ENCODE results near the gene ATG10.
"Not testable (repeated sequence)": the region's sequence is repeated elsewhere in the genome, so short reads cannot be mapped to it uniquely, and the experiment has no call there.

The ATG10 gene

GRCh38 chr5:81982172-81982685 is 10.4 kb downstream of the ATG10 start:
- DNase-seq (ENCODE audit: low read depth in 2 of 3, low spot score in 2 of 3), result not testable (repeated sequence)

GRCh38 chr5:81983148-81983547 is 11.3 kb downstream of the ATG10 start:
- DNase-seq (ENCODE audit: low read depth in 2 of 3, low spot score in 2 of 3), result not testable (repeated sequence)

DNA sequence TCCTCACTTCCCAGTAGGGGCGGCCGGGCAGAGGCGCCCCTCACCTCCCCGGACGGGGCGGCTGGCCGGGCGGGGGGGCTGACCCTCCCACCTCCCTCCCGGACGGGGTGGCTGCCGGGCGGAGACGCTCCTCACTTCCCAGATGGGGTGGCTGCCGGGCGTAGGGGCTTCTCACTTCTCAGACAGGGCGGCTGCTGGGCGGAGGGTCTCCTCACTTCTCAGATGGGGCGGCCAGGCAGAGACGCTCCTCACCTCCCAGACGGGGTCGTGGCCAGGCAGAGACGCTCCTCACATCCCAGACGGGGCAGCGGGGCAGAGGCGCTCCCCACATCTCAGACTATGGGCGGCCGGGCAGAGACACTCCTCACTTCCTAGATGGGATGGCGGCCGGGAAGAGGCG is 11.7 kb downstream of the ATG10 start:
- not testable (repeated sequence) for DNase-seq (ENCODE audit: low read depth in 2 of 3, low spot score in 2 of 3)

- no peak for DNase-seq (ENCODE audit: low read depth in 2 of 3, low spot score in 2 of 3)
These were observed 14.3 kb downstream of the ATG10 start for GRCh38 chr5:81986126-81986525.

- DNase-seq (ENCODE audit: low read depth in 2 of 3, low spot score in 2 of 3), result no peak
These were observed 17.4 kb downstream of the ATG10 start for GRCh38 chr5:81989204-81989603.

GRCh38 chr5:81994679-81995078 is 22.9 kb downstream of the ATG10 start:
- DNase-seq (ENCODE audit: low read depth in 2 of 3, low spot score in 2 of 3), result no peak

GRCh38 chr5:81995407-81995806 is 23.6 kb downstream of the ATG10 start:
- no peak for DNase-seq (ENCODE audit: low read depth in 2 of 3, low spot score in 2 of 3)

GRCh38 chr5:82004511-82004910 is 32.7 kb downstream of the ATG10 start:
- DNase-seq (ENCODE audit: low read depth in 2 of 3, low spot score in 2 of 3), result no peak

DNA sequence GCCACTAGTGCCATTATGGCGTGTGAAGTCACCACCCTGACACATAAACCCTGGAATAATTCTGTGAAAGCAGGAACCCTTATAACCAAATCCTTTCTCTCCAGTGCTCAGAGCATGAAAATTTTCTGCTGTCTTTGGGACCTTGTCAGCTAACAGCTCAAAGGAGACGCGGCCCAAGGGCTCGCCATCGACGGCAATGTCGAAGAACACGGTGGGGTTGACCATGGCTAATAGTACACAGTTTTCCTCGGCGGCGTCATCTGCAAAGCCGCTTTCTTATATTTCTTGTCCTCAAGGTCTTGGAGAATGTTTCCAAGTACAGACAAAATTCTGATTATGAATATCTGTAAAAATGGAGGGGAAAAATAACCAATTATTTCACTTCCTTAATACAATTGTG is 38.0 kb downstream of the ATG10 start:
- not testable (repeated sequence) for DNase-seq (ENCODE audit: low read depth in 2 of 3, low spot score in 2 of 3)

- no peak for DNase-seq (ENCODE audit: low read depth in 2 of 3, low spot score in 2 of 3)
These were observed 38.9 kb downstream of the ATG10 start for GRCh38 chr5:82010696-82011095.

GRCh38 chr5:82011761-82012160 is 39.9 kb downstream of the ATG10 start:
- DNase-seq (ENCODE audit: low read depth in 2 of 3, low spot score in 2 of 3), result no peak

DNA sequence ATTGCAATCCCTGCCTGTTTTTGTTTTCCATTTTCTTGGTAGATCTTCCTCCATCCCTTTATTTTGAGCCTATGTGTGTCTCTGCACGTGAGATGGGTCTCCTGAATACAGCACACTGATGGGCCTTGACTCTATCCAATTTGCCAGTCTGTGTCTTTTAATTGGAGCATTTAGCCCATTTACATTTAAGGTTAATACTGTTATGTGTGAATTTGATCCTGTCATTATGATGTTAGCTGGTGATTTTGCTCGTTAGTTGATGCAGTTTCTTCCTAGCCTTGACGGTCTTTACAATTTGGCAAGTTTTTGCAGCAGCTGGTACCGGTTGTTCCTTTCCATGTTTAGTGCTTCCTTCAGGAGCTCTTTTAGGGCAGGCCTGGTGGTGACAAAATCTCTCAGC is 42.8 kb downstream of the ATG10 start:
- not testable (repeated sequence) for DNase-seq (ENCODE audit: low read depth in 2 of 3, low spot score in 2 of 3)

DNA sequence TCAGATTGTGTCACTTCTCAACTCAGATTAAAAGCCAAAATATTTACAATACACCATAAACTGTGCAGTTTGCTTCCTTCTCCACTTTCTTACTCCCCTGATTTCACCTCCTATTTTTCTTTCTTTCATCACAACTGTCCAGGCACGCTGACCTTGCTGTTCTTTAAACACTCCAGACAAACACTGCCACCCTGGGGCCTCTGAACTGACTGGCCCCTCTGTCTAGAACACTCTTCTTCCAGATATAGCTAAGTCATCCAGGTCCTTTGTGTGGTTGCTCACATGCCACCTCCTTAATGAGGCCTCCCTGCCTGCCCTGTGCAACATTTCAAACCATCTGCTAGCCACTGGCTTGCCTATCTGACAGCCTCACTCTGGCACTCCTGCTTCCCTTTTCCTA is 46.6 kb downstream of the ATG10 start:
- no peak for DNase-seq (ENCODE audit: low read depth in 2 of 3, low spot score in 2 of 3)

DNA sequence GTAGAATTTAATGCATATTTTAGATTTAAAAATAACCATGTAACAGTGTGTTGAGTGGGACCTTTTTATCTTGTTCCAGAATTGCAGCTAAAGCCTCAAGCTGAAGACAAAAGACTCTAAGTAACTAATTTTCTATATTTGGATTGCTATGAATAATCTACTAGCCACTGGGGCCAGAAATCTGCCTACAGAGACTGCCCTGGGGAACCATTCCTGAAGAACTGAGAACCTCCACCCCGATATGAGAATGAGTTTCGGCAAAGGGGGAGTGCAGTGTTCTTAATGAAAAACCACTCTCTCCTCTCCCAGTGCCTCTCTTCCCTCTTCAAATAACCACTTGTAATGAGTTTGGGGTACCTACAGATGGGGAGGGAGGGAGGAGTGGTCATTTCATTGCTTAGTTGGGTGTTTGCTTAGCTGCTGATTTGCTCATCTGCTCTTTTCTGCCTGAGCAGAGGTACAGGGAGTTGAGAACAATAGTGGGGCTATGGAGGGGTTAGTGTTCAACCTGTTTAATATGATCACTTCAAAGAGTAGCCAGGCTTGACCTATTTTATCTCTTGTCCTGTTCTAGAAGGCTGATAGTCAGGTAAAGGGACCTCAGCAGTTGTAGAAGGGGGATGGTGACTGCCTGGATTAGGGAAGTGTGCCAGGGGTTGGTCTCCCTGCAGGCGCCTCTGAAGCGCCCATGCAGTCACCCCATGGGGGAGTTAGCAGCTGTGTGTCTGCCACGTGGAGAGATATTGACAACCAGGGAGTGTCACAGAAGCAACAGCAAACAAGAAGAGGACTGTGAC is 47.7 kb downstream of the ATG10 start:
- no peak for DNase-seq (ENCODE audit: low read depth in 2 of 3, low spot score in 2 of 3)

DNA sequence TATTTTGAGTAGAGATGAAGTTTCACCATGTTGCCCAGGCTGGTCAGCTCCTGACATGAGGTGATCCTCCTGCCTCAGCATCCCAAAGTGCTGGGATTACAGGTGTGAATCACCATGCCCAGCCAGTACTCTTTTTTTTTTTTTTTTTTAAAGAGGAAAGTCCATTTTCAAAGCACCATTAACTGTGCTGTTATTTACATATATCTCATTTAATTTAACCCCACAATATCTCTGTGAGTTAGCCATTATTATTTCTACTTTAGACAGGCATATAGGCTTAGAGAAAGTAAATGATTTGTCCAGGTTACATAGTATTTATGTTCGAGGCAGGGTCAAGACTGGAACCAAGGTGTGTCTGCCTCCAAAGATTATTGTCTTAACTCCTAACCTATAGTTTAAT is 50.7 kb downstream of the ATG10 start:
- DNase-seq (ENCODE audit: low read depth in 2 of 3, low spot score in 2 of 3), result no peak

DNA sequence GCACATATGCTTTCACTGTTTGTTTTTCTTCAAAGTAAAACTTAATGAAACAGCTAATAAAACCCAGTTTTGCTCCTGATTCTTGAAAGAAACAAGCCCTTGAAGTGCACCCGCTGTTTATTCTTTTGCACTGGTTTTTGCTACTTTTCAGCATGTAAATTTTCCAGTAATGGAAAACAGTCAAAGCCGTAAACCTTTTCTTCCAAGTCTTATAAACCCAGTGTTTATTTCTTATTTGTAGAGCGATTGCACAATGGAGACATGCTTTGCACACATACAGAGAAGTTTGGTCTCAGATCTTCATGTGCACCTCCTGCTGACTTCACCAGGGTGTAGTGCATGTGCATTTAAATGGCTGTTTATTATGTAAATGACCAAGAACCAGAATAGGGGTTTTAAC is 51.8 kb downstream of the ATG10 start:
- DNase-seq (ENCODE audit: low read depth in 2 of 3, low spot score in 2 of 3), result no peak

GRCh38 chr5:82031220-82032119 is 59.6 kb downstream of the ATG10 start:
- no peak for DNase-seq (ENCODE audit: low read depth in 2 of 3, low spot score in 2 of 3)

DNA sequence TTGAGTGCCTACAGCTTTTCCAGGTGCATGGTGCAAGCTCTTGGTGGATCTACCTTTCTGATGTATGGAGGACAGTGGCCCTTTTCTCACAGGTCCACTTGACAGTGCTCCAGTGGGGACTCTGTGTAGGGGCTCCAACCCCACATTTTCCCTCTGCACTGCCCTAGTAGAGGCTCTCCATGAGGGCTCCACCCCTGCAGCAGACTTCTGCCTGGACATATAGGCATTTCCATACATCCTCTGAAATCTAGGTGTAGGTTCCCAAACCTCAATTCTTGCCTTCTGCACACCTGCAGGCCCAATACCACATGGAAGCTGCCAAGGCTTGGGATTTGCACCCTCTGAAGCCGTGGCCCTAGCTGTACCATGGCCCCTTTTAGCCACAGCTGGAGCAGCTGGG is 71.1 kb downstream of the ATG10 start:
- DNase-seq (ENCODE audit: low read depth in 2 of 3, low spot score in 2 of 3), result not testable (repeated sequence)

DNA sequence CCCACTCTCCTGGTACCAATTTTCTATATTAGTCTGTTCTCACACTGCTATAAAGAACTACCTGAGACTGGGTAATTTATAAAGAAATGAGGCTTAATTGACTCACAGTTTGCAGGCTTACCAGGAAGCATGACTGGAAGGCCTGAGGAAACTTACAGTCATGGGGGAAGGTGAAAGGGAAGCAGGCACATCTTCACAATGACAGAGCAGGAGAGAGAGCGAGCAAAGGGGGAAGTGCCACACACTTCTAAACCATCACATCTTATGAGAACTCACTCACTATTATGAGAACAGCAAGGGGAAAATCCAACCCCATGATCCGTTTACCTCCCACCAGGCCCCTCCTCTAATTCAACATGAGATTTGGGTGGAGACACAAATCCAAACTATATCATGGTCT is 72.2 kb downstream of the ATG10 start:
- no peak for DNase-seq (ENCODE audit: low read depth in 2 of 3, low spot score in 2 of 3)

DNA sequence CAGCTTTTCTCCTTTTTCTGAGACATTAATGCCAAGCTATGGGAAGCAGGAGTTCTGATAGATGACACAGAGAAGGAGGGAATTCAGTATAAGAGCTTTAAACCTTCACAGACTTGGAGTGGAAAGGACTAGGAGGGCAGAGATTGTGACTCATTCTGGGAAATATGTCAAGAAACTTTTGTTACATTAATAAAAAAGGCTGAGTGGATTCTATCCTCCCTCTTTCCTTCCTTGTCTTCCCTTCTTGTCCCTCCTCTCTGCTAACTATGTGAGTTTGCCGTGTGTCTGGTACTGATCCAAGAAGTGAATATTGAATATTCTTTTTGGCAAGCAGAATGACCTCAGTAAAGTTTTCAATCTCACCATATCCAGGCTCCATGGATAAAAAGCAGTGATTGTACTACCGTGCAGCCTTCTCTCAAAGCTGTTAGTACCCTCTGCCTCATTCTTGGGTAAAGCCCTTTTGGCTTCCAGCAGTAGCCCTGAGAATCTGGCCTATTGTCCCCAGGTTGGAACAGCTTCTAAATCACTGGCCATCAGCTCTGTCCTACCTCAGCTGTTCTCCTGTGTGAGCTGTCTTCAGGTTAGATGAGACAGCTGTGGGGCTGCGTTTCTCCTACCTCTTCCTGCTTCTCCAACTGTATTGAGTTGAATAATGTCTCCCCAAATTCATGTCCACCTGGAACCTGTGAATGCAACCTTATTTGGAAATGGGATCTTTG is 73.9 kb downstream of the ATG10 start:
- DNase-seq (ENCODE audit: low read depth in 2 of 3, low spot score in 2 of 3), result no peak

DNA sequence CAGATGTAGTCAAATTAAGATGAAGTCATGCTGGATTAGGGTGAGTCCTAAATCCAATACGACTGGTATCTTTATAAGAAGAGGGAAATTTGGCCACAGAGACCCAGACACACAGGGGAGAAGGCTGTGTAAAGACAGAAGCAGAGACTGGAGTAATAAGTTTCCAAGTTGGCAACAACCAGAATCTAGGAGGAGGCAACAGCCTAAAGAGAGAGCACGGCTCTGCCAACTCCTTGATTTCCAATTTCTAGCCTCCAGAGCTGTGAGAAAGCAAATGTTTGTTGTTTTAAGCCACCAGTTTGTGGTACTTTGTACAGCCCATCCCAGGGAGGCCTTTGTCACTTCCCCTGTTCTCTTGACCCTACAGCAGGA is 74.4 kb downstream of the ATG10 start:
- no peak for DNase-seq (ENCODE audit: low read depth in 2 of 3, low spot score in 2 of 3)
